ENCODE data around the gene SCAMP5.

SCAMP5 gene, protein sequence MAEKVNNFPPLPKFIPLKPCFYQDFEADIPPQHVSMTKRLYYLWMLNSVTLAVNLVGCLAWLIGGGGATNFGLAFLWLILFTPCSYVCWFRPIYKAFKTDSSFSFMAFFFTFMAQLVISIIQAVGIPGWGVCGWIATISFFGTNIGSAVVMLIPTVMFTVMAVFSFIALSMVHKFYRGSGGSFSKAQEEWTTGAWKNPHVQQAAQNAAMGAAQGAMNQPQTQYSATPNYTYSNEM

DNA sequence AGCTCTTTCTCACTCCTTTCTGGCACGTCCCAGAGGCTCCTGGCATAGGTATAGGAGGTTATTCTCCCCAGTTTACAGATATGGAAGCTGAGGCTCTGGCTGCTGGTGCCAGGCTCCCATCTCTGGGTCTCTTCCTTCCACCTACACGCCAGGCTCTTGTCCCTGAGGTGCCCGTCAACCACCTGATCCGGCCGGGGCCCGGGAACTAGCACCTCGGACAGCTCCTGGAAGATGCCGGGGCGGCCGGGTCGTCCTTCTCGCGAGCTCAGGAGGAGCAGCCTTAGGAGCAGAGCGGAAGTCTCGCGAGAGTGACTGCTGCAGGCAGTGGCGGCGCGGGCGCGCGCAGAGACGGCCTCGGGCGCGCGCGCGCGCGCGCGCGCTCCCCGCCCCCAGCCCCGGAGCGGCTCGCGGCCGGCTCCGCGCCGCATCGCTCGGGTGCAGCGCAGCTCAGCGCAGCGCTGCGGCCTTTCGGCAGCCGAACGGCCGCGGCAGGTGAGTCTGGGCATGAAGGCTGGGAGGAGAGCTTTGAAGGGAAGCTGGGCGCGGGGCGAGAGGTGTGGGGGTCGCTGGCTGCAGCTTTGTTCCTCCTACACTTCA lies at the start of gene SCAMP5:
SCAMP5 (plus strand) TSS at position 382 of the 597 bp plus-strand sequence. CDS start 16,277 bp downstream, outside the sequence.
- peak; percentile 96 to 98 for ATAC-seq

DNA sequence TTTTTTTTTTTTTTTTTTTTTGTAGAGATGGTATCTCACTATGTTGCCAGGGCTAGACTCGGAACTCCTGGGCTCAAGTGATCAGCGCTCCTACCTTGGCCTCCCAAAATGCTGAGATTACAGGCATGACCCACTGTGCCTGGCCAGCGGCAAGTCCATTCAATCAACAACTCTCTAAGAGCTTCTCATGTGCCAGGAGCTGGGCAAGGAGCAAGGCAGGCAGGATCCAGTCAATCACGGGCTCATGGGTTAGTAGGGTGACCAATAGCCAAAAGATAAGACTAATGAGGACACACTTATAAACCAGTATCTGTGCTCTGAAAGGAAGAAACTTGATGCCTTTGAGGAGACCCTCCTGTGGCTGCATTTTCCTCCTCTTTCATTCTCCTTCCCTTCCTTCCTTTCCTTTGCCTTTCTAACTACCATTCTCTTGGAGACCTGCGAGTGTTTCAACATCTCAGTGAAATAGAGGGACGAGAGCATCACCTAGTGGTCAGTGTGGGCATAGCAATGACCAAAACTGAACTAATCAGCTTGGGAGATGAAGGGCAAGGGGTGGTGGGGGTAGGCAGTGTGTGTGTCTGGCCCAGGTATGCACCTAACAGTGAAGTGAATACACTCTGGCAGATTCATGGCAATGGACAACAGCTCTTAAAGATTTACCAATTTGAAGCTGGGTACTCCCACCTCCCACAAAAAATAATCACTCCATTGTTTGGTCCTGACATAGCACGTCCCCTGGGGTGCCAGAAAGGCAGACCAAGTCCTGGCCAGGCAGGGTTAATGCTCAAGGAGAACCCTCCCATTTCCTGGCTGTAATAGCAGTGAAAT lies 45.1 kb upstream of the SCAMP5 start:
- ATAC-seq = peak; percentile 67 to 76

DNA sequence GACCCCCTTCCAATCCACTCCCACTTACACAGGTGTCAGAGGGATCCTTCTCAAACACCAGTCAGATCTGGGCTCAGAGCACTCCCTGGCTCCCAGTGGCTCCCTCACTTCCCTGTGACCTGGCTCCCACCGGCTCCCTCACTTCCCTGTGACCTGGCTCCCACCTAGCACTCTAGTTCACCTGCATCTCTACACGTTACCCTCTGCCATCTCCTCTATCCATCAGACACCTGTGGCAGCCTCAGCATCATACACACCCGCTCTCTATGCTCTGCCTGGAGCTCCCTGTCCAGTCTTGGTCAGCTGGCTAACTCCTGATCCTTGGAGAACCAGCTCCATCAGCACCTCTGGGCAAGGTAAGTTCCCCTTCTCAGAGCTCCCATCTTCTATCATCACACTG lies 44.4 kb upstream of the SCAMP5 start:
- no peak for ATAC-seq

DNA sequence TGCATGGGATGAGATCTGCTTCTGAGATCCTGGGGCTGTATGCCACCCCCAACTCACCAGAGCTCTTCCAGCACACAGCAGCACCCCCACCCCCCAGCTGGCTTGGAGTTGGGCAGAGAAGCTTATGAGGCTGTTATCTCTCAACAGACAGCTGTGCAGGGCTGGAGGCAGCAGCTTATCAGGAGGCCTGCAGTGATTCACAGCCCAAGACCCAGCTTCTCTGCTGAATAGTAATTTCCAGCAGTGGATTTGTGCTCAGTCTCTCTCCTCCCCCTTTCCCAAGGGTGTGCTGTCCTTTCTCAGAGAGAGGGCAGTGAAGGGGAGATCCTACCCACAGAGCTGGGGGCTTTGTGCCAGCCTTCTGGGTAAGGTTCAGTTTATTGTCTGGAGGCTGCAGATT lies 40.8 kb upstream of the SCAMP5 start:
- ATAC-seq = no peak

DNA sequence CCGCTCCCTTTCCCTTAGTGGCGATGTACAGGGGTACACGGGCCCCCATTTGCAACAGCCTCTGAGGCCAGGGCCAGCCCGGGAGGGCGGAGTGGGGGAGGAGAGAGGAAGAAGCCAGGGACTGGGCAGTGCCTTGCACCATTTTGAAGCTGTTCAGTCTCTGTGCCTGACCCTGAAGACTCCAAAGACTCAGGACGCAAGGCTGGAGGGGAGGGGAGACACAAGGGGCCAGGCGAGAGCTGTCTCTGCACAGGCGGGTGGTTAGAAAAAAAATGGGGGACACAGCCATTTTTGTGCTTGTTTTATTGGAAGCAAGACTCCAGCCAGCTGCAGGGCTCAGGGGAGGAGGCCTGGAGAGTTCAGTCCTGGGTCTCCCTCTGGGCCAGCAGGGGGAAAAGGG lies 40.3 kb upstream of the SCAMP5 start:
- no peak for ATAC-seq

DNA sequence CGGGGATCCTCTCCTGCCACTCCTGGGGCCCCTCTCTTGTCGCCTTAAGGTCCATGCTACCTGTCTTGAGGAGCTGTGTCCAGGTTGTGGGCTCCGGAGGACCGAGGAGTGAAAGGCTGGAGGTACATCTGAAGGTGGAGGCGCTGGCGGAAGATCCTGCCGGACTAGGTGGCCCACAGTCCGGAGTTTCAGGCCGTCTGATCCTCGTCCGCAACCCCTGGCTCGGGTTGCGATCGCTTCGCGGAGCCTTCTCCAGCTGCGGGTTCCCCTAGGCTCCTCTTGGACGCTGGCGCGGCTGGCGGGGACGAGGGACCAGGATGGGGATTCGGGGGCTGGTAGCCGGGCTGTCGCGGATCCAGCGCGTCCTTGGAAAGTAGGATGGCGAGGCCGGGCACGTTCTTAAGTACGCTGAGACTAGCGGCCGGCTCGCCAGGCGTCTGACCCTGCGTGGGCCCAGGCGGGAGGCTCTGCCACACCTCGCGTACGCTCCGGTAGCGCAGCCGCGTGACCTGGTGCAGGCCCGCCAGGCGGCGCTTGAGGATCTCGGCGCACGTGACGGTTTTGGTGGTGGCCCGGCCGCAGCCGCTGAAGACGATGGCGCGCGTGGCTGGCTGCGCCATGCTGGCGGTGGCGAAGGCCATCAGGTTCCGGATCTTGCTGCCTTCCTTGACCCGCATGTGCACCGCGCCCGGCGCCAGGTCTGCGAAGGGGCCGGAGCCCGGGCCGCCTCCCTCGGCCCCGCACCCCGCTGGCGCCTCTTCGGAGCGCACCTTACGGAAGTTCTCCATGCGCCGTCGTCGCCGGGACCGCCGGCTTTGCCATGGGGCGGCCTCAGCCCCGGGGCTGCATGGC lies 39.3 kb upstream of the SCAMP5 start:
- peak; percentile 57 to 58 for ATAC-seq

DNA sequence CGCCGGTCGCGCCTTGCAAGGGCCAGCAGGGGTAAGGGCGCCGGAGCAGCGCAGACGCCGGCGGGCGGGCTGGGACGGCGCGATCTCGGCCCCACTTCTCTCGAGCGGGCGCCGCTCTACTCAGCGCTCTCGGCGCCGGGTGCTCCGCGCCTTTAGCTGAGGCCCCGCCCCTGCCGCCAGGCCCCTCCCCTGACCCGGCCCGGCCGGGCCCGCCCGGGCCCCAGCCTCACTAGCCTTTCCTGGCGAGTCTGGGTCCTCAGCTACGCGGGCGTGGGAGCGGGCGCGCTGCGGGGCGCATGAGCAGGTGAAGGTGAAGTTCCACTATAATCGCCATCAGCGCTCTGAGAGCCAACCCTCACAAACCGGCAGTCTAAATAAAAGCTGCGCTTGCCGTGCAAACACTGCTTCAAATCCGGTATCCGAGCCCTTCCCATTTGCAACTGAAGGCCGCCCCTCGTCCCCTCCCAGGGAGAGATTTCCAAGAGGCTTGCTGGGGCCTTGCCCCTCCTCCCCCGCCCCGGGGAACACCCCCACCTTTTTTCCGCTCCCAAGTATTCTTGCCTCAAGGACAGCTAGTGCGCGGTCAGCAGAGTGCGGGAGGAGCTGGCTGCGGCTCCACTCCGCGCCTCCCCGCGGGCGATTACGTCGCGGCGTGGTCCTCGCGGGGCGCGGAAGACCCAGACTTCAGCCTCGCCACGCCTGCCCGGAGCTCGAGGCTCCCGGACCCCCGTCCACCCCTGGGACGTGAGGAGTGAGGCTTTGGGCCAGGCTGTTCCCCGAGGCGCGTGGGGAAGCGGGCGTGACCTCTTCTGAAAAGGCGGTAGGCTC lies 38.5 kb upstream of the SCAMP5 start, which contains the start of gene RPP25:
RPP25 (minus strand) TSS at position 125 of the 828 bp plus-strand sequence. CDS start 189 bp downstream, outside the sequence.
- ATAC-seq = peak; percentile 88

DNA sequence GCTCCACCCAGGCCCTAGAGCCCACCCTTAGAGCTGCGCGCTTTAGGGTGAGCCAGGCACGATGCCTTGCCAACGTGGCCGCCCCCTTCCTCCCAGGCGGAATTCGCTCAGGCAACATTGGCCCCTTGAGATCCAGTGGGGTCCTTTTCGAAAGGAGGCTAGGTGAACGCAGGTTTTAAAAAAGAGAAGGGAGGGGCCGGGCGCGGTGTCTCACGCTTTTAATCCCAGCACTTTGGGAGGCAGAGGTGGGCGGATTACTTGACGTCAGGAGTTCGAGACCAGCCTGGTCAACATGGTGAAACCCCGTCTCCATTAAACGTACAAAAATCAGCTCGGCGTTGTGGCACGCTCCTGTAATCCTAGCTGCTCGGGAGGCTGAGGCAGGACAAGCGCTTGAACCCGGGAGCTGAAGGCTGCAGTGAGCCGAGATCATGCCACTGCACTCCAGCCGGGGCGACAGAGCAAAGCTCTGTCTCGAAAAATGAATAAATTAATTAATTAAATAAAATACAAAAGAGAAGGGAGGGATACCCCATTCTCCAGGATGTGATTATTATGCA lies 37.8 kb upstream of the SCAMP5 start:
- ATAC-seq = no peak

DNA sequence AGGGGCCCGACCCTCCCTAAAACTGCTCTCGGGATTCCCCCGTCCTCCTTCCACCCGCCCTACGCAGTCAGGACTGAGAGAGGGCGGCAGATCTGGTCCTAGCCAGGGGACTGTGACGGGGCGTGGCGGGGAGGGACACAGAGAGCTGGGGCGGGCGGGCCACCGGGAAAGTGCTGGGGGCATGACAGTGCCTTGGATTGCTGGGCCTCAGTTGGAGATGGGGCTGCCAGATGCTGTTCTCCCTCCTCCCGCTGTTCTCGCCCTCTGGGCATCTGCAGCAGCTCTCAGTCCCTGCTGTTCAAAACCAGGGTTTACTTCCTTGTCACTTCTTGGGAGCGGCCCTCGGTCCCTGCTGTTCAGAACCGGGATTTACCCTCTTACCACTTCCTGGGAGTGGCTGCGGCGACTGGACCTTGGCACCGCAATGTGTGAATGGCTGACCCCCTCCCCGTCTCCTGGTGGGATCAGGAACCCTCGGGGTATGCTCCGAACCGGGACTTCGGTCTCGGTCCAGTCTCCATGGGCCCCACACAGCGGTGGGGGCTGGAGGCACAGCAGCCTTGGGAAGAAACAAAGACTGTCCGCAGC lies 36.9 kb upstream of the SCAMP5 start:
- ATAC-seq = no peak

DNA sequence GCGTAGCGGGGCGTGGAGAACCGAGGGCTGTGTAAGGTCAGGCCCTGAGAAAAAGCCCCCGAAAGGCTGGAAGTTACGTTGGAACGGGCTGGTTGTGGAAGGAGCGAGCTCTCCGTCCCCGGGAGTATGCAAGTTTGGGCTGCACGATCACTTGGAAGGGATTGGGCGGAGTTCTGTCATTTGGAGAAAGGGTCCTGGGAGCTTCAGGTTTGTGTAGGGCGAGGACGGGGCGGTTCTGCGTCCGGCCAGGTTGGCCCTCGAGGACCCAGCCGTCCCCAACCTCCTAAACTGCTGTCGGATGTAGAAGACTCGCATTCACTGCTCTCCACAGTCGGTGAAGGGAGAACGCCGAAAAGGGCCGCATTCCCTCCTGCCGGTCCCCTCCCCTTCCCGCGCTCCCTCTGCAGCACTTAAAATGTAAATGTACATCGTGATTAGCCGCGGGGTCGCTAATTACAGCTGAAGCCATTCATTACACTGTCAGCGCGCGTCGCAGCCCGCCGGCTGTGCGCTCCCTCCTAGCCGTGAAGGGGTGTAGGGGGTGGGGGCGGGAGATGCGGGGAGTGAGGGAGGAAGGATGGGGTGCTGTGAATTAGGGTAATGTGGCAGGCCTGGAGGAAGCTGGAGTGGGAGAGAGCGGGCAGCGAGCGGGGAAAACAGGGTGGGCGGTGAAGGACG lies 36.3 kb upstream of the SCAMP5 start:
- ATAC-seq = no peak

DNA sequence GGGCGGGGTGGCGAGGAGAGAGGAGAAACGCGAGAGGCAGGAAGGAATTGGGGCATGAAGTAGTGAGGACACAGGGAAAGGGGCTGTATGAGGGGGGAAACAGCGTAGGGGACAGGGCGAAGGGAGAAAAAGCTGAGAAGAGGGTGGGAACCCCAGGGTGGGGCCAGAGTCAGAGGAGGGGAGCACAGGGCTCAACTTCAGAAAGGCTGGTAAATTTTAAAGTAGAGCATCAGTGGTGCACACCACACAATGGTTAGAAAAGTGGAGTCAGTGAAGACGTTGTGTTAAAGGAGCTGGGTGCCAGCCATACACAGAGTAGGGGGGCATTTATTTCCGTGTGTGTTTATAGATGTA lies 35.8 kb upstream of the SCAMP5 start:
- no peak for ATAC-seq

DNA sequence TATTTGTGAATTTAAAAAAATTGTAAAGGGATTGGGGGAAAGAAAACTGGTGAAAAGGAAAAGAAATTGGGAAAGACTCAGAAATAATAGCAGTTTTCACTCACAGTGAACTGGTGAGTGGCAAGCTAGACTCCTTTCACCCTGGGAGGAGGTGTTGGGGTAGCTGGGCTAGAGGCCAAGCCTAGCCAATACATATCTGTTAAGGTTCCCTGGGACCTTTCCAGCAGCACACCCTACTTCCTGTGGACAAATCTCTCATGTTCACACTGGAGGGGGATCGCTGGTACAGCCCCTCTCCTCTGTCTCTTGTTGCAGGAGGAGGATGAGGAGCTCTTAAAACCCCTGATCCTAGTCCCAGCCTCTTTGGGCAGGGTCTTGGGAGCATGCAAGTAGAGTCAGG lies 35.1 kb upstream of the SCAMP5 start:
- no peak for ATAC-seq

DNA sequence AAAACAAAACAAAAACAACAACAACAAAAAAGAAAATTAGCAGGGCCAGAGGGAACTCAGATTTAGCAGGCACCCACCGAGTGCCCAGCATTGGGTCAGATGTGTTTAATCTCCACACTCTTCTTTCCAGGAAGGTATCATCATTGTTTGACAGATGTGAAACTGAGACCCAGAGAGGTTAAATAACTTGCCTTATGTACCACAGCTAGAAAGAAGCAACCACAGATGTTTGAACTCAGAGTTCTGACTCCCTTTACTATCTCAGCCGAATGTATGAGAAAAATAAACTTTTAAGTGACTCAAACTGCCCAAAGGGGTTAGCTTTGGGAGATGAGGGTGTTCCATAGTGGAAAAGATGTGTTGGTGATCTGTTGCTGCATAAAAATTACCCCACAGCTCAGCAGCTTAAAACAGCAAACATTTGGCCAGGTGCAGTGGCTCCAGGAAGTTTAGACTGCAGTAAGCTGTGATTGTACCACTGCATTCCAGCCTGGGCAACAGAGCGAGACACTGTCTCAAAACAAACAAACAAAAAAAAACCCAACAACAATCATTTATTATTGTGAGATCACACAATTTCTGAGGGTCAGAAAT lies 34.3 kb upstream of the SCAMP5 start:
- ATAC-seq = peak; percentile 25 to 42

DNA sequence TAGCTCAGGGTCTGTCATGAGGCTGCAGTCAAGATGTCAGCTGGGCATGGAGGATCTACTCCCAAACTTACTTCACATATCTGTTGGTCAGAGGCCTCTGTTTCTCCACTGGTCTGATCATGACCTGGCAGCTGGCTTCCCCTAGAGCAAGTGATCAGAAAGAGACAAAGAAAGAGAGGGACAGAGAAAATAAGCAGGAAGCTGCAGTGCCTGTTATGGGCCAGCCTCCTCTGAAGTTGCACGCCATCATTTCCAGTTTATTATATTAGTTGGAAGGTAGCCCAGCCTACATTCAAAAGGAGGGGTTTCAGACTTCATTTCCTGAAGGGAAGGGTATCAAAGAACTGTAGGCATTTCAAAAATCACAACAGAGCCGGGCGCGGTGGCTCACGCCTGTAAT lies 33.7 kb upstream of the SCAMP5 start:
- ATAC-seq = no peak

DNA sequence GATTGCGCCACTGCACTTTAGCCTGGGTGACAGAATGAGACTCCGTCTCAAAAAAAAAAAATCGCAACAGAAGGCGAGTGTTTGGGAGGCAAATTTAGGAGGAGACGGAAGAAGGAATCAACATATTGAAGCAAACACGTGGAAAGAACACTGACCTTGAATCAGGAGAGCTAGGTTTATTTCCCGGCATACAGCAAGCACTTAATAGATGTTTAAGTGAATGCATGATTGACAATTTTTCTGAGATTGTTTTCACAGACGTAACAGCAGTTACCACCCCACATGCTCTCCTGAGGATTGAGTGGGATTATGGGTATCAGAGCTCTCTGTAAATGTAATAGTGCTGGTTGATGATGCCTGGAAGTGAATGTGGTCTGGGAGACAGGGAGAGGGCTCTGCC lies 33.1 kb upstream of the SCAMP5 start:
- no peak for ATAC-seq

DNA sequence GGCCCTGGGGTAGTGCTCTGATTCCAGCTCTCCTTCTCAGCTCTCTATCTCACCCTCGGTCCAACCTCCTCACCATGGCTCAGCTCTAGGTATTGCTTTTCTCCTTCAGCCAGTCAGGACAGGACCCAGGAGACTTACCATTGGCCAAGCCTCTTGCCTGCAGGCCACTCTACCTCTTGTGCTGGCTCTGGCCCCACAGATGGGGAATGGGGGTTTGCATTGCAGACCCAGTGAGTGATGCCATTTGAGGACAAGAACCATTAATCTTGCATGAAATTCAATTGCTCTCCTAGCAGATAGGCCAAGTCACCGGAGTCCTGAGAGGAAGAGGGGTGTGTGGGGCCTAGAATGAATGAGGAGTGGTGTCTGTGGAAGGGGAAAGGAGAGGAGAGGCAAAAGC lies 32.7 kb upstream of the SCAMP5 start:
- no peak for ATAC-seq

DNA sequence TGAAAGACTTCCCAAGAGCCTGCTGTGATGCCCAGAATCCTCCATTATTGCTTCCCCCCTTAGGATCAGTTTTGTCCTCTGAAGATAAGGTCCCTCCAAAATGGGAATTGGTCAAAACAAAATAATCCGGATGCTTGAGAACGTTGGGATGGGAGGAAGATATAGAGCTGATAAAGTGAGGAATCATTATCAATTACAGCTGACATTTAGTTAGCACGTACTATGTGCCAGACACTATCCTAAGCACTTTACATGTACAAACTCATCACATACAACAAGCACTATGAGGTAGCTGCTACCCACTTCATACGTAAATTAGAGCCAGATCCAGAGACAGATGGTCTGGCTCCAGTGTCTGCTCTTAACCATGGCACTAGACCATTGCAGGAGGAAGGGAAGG lies 32.1 kb upstream of the SCAMP5 start:
- no peak for ATAC-seq

DNA sequence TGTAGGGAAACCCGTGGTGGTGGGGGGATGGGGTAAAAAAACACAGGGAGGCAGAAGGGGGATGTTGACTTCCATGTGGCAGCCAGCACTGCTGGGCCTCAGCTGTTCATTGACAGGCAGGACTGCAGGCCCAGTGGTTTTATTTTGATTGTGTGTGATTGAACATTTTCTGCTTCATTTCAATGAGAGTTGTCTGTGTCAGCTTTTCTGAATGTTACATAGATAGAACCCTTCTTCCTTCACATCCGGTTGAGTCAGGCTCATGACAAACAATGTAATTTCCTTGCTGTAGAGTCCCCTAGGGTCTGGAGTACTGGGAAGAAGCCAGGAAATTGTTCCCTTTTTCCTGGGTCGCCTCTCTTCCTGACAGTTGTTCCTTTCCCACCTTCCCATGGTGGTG lies 30.6 kb upstream of the SCAMP5 start:
- ATAC-seq = no peak

DNA sequence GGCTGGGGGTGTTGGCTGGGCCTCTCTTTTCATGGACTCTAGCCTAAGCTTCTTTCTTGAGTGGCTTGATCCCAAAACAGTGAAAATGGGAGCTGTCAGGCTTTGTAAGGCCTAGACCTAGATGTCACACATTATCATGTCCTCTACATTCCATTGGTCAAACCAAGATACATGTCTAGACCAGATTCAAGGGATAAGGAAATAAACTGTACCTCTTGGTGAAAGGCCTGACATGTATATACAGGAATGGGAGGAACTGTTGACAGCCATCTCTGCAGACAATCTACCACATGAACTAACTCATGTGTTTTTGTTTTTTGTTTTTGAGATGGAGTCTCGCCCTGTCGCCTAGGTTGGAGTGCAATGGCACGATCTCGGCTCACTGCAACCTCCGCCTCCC lies 27.7 kb upstream of the SCAMP5 start:
- no peak for ATAC-seq

DNA sequence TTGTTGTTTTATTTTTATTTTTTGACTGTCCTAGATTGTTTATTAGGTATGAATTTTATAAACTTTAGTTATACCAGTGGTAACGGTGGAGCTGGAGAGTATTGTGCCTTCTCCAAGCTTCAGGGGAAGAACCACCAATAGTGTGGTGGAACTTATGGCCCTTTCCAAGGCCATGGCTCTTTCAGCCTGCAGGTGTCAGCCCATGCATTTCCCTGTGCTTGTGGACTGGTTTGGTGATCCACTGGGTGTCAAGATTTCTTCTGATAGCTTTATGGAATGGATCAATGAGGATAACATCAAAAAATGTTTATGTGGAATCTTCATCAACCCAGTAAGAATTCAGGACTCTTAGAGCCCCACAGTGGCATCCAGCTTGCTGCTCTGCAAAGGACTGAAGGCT lies 19.2 kb upstream of the SCAMP5 start:
- no peak for ATAC-seq

Measured in activated CD4-positive, CD25-positive, alpha-beta regulatory T cell treated with anti-CD3 and anti-CD28 coated beads, Interleukin-2, amount 50 U/mL, for 24 hours (primary cell).